IMR-90 (cell line): ENCODE measurements around the gene SLCO3A1. TPM values are rescaled to one million over a fixed set of nuclear protein-coding genes. Genes with fewer than 3 reads are reported as not detected.

Experiments used
- ATAC-seq: fragments of 200-7000 bp; cut with Tn5 transposase; 2 replicates; pipeline ENCODE4 v1.9.1; 2020; ENCODE audit warnings: low read depth, mild to moderate bottlenecking, moderate library complexity
- BruUV-seq: library from RNA; stranded (reverse); fragments of 400-500 nt; replicated peaks from 2 replicates; lab custom pipeline; 2021; lab: Mats Ljungman, UMichigan
- CTCF ChIA-PET: fragments of 300-600 bp; formaldehyde crosslinking; extraction: SDS; loops from one replicate; lab custom pipeline; 2021; ENCODE audit warnings: antibody characterized with exemption; lab: Yijun Ruan, JAX
- POLR2A ChIA-PET: fragments of 300-600 bp; sonication (Branson Sonifier 250); formaldehyde crosslinking; loops from one replicate; lab custom pipeline; 2022; ENCODE audit warnings: antibody characterized with exemption; ENCODE audit not compliant: unreplicated experiment; lab: Charles Lee
- DNase-seq: peaks from one replicate; pipeline ENCODE4 v3.0.0; 2013
- H2AFZ ChIP-seq: replicated peaks from 2 replicates; pipeline ENCODE3; 2013; ENCODE audit warnings: low read length, mild to moderate bottlenecking; ENCODE audit not compliant: poor library complexity
- H2AK5ac ChIP-seq: 2 replicates; pipeline ENCODE4 v1.6.1; 2013; ENCODE audit warnings: low read depth, low read length, inconsistent platforms
- H2AK9ac ChIP-seq: replicated peaks from 2 replicates; pipeline ENCODE3; 2013; ENCODE audit warnings: mild to moderate bottlenecking, low read depth, low read length, moderate library complexity; ENCODE audit not compliant: poor library complexity
- H2BK120ac ChIP-seq: 2 replicates; pipeline ENCODE4 v1.6.1; 2013; ENCODE audit warnings: low read depth, low read length, inconsistent platforms
- H2BK15ac ChIP-seq: 3 replicates; pipeline ENCODE4 v1.6.1; 2013; ENCODE audit warnings: low read depth, low read length, inconsistent platforms
- H2BK20ac ChIP-seq: 2 replicates; pipeline ENCODE4 v1.6.1; 2013; ENCODE audit warnings: low read depth, mild to moderate bottlenecking, inconsistent platforms, low read length, moderate library complexity
- H2BK5ac ChIP-seq: 2 replicates; pipeline ENCODE4 v1.6.1; 2013; ENCODE audit warnings: mild to moderate bottlenecking, low read depth, low read length, inconsistent platforms; ENCODE audit not compliant: poor library complexity, severe bottlenecking
- H3K14ac ChIP-seq: replicated peaks from 2 replicates; pipeline ENCODE4 v1.6.1; 2013; ENCODE audit warnings: low read depth, low read length, inconsistent platforms
- H3K18ac ChIP-seq: 2 replicates; pipeline ENCODE4 v1.6.1; 2013; ENCODE audit warnings: low read depth, low read length, control low read depth
- H3K23ac ChIP-seq: 2 replicates; pipeline ENCODE4 v1.6.1; 2013; ENCODE audit warnings: low read depth, low read length, inconsistent platforms
- H3K27ac ChIP-seq: 2 replicates; pipeline ENCODE4 v1.5.1; 2013; ENCODE audit warnings: mild to moderate bottlenecking, control low read depth, low read length; ENCODE audit not compliant: insufficient read depth
- H3K27me3 ChIP-seq: 2 replicates; pipeline ENCODE4 v1.6.1; 2013; ENCODE audit warnings: low read length; ENCODE audit not compliant: control insufficient read depth, insufficient read depth
- H3K36me3 ChIP-seq: 2 replicates; pipeline ENCODE4 v1.6.1; 2013; ENCODE audit warnings: low read length, mixed read lengths; ENCODE audit not compliant: control insufficient read depth, insufficient read depth
- H3K4ac ChIP-seq: 2 replicates; pipeline ENCODE4 v1.6.1; 2013; ENCODE audit warnings: low read depth, low read length, inconsistent platforms
- H3K4me1 ChIP-seq: 2 replicates; pipeline ENCODE4 v1.6.1; 2013; ENCODE audit warnings: low read length, mixed read lengths; ENCODE audit not compliant: control insufficient read depth, insufficient read depth
- H3K4me2 ChIP-seq: 2 replicates; pipeline ENCODE4 v1.6.1; 2013; ENCODE audit warnings: low read depth, mild to moderate bottlenecking, control low read depth, low read length, moderate library complexity
- H3K4me3 ChIP-seq: 2 replicates; pipeline ENCODE4 v1.5.1; 2013; ENCODE audit warnings: low read depth, mild to moderate bottlenecking, control low read depth, low read length, moderate library complexity; ENCODE audit not compliant: insufficient read depth
- H3K56ac ChIP-seq: 2 replicates; pipeline ENCODE4 v1.6.1; 2013; ENCODE audit warnings: low read length, inconsistent platforms; ENCODE audit not compliant: insufficient read depth; ENCODE audit errors: extremely low read depth
- H3K79me1 ChIP-seq, 2 experiments: 2 replicates each; pipeline ENCODE4 v1.6.1; 2013; ENCODE audit warnings: low read length in 2 of 2, inconsistent platforms in 1 of 2, low read depth in 1 of 2
- H3K9ac ChIP-seq: 2 replicates; pipeline ENCODE4 v1.6.1; 2013; ENCODE audit warnings: low read depth, low read length, control low read depth
- H3K9me1 ChIP-seq: 2 replicates; pipeline ENCODE4 v1.6.1; 2013; ENCODE audit warnings: low read length, inconsistent platforms; ENCODE audit not compliant: insufficient read depth
- H3K9me3 ChIP-seq: 2 replicates; pipeline ENCODE4 v1.6.1; 2013; ENCODE audit warnings: low read length; ENCODE audit not compliant: control insufficient read depth, insufficient read depth
- H4K20me1 ChIP-seq: 2 replicates; pipeline ENCODE4 v1.6.1; 2013; ENCODE audit warnings: low read length, inconsistent platforms; ENCODE audit not compliant: insufficient read depth
- H4K5ac ChIP-seq: 2 replicates; pipeline ENCODE4 v1.6.1; 2013; ENCODE audit warnings: mild to moderate bottlenecking, low read depth, low read length, control low read depth
- H4K8ac ChIP-seq, 2 experiments: 2 replicates each; pipeline ENCODE4 v1.6.1; 2013; ENCODE audit warnings: low read depth in 2 of 2, low read length in 2 of 2, control low read depth in 1 of 2, inconsistent platforms in 1 of 2
- H4K91ac ChIP-seq: 2 replicates; pipeline ENCODE4 v1.6.1; 2013; ENCODE audit warnings: low read depth, low read length, inconsistent platforms; ENCODE audit not compliant: insufficient read depth
- BHLHE40 ChIP-seq: fragments of 150-350 bp; IDR thresholded peaks from 2 replicates; pipeline ENCODE4 v1.6.1; 2016; ENCODE audit warnings: mild to moderate bottlenecking, low read depth, low read length
- CEBPB ChIP-seq: IDR thresholded peaks from 2 replicates; pipeline ENCODE4 v1.6.1; 2012; ENCODE audit warnings: low read depth, low read length, improper control_type of control experiment
- CHD1 ChIP-seq: IDR thresholded peaks from 2 replicates; pipeline ENCODE4 v1.6.1; 2012; ENCODE audit warnings: low read depth, low read length, improper control_type of control experiment
- FOS ChIP-seq: fragments of 150-350 bp; IDR thresholded peaks from 2 replicates; pipeline ENCODE4 v1.6.1; 2016; ENCODE audit warnings: low read depth, low read length
- MAFK ChIP-seq: IDR thresholded peaks from 2 replicates; pipeline ENCODE4 v1.6.1; 2012; ENCODE audit warnings: low read depth, low read length, improper control_type of control experiment
- NFE2L2 ChIP-seq: fragments of 150-350 bp; IDR thresholded peaks from 2 replicates; pipeline ENCODE4 v1.6.1; 2016; ENCODE audit warnings: low read depth, mild to moderate bottlenecking, low read length
- POLR2A ChIP-seq: IDR thresholded peaks from 2 replicates; pipeline ENCODE4 v1.6.1; 2012; ENCODE audit warnings: mild to moderate bottlenecking, low read depth, low read length
- RAD21 ChIP-seq: IDR thresholded peaks from 2 replicates; pipeline ENCODE4 v1.6.1; 2012; ENCODE audit warnings: low read length, improper control_type of control experiment
- RCOR1 ChIP-seq: IDR thresholded peaks from 2 replicates; pipeline ENCODE4 v1.6.1; 2012; ENCODE audit warnings: mild to moderate bottlenecking, low read length, improper control_type of control experiment; ENCODE audit not compliant: insufficient replicate concordance
- RFX5 ChIP-seq: IDR thresholded peaks from 2 replicates; pipeline ENCODE4 v1.8.0; 2012; ENCODE audit warnings: low read depth, mild to moderate bottlenecking, low read length, moderate library complexity
- SMC3 ChIP-seq: fragments of 150-350 bp; IDR thresholded peaks from 2 replicates; pipeline ENCODE4 v1.6.1; 2016; ENCODE audit warnings: low read depth, mild to moderate bottlenecking, antibody characterized with exemption, low read length, moderate library complexity
- WGBS, 2 experiments: methylation state at CpG; one replicate each; pipeline versions ENCODE4 v1.1.5 to v1.1.7; 2013; ENCODE audit warnings: missing lambda C conversion rate in 2 of 2; ENCODE audit not compliant: insufficient read length in 1 of 2; ENCODE audit errors: extremely low coverage in 2 of 2; 5-methylcytosine and 5-hydroxymethylcytosine counted together
- dilution Hi-C: fragments of 300-500 bp; cut with HindIII; formaldehyde crosslinking; loops from one replicate; pipeline ENCODE4 v1.14.3; 2018; ENCODE audit warnings: low sequenced_read_pairs; ENCODE audit not compliant: unreplicated experiment
- in situ Hi-C: fragments of 300-500 bp; cut with MboI; formaldehyde crosslinking; loops from 3 replicates; pipeline ENCODE4 v1.14.3; 2019; ENCODE audit warnings: low sequenced_read_pairs, inconsistent platforms, mixed read lengths
- intact Hi-C: fragments of 100-400 bp; cut with micrococcal nuclease; formaldehyde crosslinking; loops from 2 replicates; pipeline ENCODE4 v1.10.0; 2022
- polyA plus RNA-seq, 3 experiments: library from polyadenylated mRNA; depleted of rRNA; stranded (reverse); fragments of >200 nt; gene quantifications; 2 replicates each; pipeline ENCODE4 v1.2.3, GENCODE V29; 2012; ENCODE audit warnings: low replicate concordance in 1 of 3
- total RNA-seq: library from RNA; depleted of rRNA; stranded (reverse); fragments of >200 nt; gene quantifications from 2 replicates; pipeline ENCODE4 v1.2.3, GENCODE V29; 2012
- TF ChIP-seq, protein P1 (sequence below): fragments of 150-350 bp; IDR thresholded peaks from 2 replicates; pipeline ENCODE4 v1.6.1; 2016; ENCODE audit warnings: low read depth, mild to moderate bottlenecking, low read length, moderate library complexity, borderline replicate concordance
- TF ChIP-seq, protein P2 (sequence below): fragments of 150-350 bp; IDR thresholded peaks from 2 replicates; pipeline ENCODE4 v1.6.1; 2017; ENCODE audit warnings: mild to moderate bottlenecking, antibody characterized with exemption, low read length, low read depth

Gene SLCO3A1
- total and polyA plus RNA-seq, 2 of the 4 experiments (the other 2 are of a cell fraction), result 4.7 to 8.1 TPM

DNA sequence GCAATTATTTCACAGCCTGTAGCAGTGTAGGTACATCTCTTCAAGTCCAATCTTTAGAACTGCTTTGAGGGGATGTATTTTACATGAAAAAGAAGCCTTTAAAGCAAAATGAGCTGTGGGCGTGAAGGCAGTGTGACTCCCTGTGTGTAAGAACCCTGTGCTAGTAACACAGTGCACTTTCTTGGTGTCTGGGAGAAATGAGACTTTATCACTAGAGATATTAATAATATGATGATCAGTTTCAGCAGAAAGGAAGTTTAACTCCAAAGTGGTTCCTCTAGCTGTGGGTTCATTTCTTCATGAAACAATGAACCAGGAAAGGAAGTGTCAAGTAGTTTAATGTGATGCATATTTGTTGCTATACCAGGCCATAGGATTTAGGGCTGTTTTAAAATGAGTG, 41.5 kb downstream of the SLCO3A1 start:
- Histone ChIP-seq H2AK5ac (no peak overlapping the region), H3K9me3 (no peaks in the 10 kb centered on the region), H3K56ac (no peak overlapping the region), H3K9me1 (no peaks in the 10 kb centered on the region), H3K79me1 (no peaks in the 10 kb centered on the region; a peak in 2 of 4 replicates), H2AK9ac (no peak overlapping the region), H3K23ac (no peak overlapping the region), H2BK5ac (no peak overlapping the region), H3K4ac (no peak overlapping the region), H4K91ac (no peak overlapping the region), H4K20me1 (no peaks in the 10 kb centered on the region), H3K4me2 (no peak overlapping the region), H2BK120ac (no peak overlapping the region), H3K4me1 (no peaks in the 10 kb centered on the region), H3K14ac (no peak overlapping the region), H2BK20ac (no peak overlapping the region), H4K5ac (no peak overlapping the region), H2AFZ (no peak overlapping the region), H3K4me3 (no peak overlapping the region), H3K36me3 (no peaks in the 10 kb centered on the region), H4K8ac (no peak overlapping the region), H3K9ac (no peak overlapping the region), H2BK15ac (no peak overlapping the region), H3K27me3 (no peaks in the 10 kb centered on the region), H3K27ac (no peak overlapping the region), H3K18ac (no peak overlapping the region)
- CTCF ChIA-PET, result no interaction called here
- no TSS peak for BruUV-seq
- POLR2A ChIA-PET, result no interaction called here
- no peak for ATAC-seq
- intact Hi-C loops, result no loop called here
- no CpG with 5 or more reads among the region's 1 CpG for WGBS, 2 experiments
- dilution Hi-C loops, result no loop called here
- no peak for DNase-seq
- in situ Hi-C loops, result no loop called here
- TF ChIP-seq RFX5 (no peak), SMC3 (no peak), RCOR1 (no peak), FOS (no peak), MAFK (no peak), CHD1 (no peak), BHLHE40 (no peak), CEBPB (no peak), NFE2L2 (no peak), RAD21 (no peak), POLR2A (no peak)
- TF ChIP-seq, protein P1, sequence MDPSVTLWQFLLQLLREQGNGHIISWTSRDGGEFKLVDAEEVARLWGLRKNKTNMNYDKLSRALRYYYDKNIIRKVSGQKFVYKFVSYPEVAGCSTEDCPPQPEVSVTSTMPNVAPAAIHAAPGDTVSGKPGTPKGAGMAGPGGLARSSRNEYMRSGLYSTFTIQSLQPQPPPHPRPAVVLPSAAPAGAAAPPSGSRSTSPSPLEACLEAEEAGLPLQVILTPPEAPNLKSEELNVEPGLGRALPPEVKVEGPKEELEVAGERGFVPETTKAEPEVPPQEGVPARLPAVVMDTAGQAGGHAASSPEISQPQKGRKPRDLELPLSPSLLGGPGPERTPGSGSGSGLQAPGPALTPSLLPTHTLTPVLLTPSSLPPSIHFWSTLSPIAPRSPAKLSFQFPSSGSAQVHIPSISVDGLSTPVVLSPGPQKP, result no peak
- TF ChIP-seq, protein P2, sequence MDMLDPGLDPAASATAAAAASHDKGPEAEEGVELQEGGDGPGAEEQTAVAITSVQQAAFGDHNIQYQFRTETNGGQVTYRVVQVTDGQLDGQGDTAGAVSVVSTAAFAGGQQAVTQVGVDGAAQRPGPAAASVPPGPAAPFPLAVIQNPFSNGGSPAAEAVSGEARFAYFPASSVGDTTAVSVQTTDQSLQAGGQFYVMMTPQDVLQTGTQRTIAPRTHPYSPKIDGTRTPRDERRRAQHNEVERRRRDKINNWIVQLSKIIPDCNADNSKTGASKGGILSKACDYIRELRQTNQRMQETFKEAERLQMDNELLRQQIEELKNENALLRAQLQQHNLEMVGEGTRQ, result no peak
